ENCODE measurements around the gene GALNT7. TPM values are rescaled to one million over a fixed set of nuclear protein-coding genes. Genes with fewer than 3 reads are reported as not detected.

The GALNT7 gene
- total RNA-seq, 4 donors from 2014 or later, result 7.6 to 11.4 (median 9.5) TPM

- ATAC-seq (ENCODE audit: low FRiP score), result no peak
- TF ChIP-seq CTCF (IDR thresholded peaks at IDR 0.05), result no peak
- no peak for DNase-seq (ENCODE audit: low spot score)
These were observed 125.1 kb downstream of the GALNT7 start for GRCh38 chr4:173293663-173294062.

GRCh38 chr4:173294444-173294843 lies 125.8 kb downstream of the GALNT7 start:
- ATAC-seq (ENCODE audit: low FRiP score) (no peak), DNase-seq (ENCODE audit: low spot score) (no peak)
- TF ChIP-seq CTCF (IDR thresholded peaks at IDR 0.05), result no peak

- DNase-seq (ENCODE audit: low spot score) (no peak), ATAC-seq (ENCODE audit: low FRiP score) (no peak)
- TF ChIP-seq CTCF (IDR thresholded peaks at IDR 0.05), result no peak
These were observed 133.0 kb downstream of the GALNT7 start for GRCh38 chr4:173301518-173302201.

- ATAC-seq (ENCODE audit: low FRiP score), result no peak
- TF ChIP-seq CTCF (IDR thresholded peaks at IDR 0.05), result no peak
- DNase-seq (ENCODE audit: low spot score), result no peak
These were observed 139.2 kb downstream of the GALNT7 start for GRCh38 chr4:173307778-173308177.

GRCh38 chr4:173311368-173311767 lies 142.8 kb downstream of the GALNT7 start:
- ATAC-seq (ENCODE audit: low FRiP score) (no peak), DNase-seq (ENCODE audit: low spot score) (no peak)
- TF ChIP-seq CTCF (IDR thresholded peaks at IDR 0.05), result no peak

- no peak for TF ChIP-seq CTCF (IDR thresholded peaks at IDR 0.05)
- DNase-seq (ENCODE audit: low spot score), result no peak
- no peak for ATAC-seq (ENCODE audit: low FRiP score)
These were observed 146.1 kb downstream of the GALNT7 start for GRCh38 chr4:173314715-173315114.

GRCh38 chr4:173316060-173316459 lies 147.4 kb downstream of the GALNT7 start:
- TF ChIP-seq CTCF (IDR thresholded peaks at IDR 0.05), result no peak
- no peak for ATAC-seq (ENCODE audit: low FRiP score)
- DNase-seq (ENCODE audit: low spot score), result no peak
